Stomach (tissue), 9 donors: ENCODE data around the gene C11orf65. TPM values are rescaled to one million over a fixed set of nuclear protein-coding genes. Genes with fewer than 3 reads are reported as not detected.
"Not testable (repeated sequence)": the region's sequence is repeated elsewhere in the genome, so short reads cannot be mapped to it uniquely, and the experiment has no call there.

Experiments
- DNase-seq, 2 donors: peaks; one replicate each; pipeline versions ENCODE4 v3.0.0 to v3.0.0-alpha.2; 2013 to 2019
- H3K27ac ChIP-seq, 5 donors: fragments of 200-600 bp in 4 of 5; sonication (generic) in 4 of 5; one replicate each; pipeline ENCODE4 v1.5.1; 2013 to 2019; ENCODE audit warnings: mild to moderate bottlenecking in 1 of 5, moderate library complexity in 1 of 5
- H3K27me3 ChIP-seq, 3 donors: fragments of 200-600 bp; sonication (generic); one replicate each; pipeline ENCODE4 v1.5.1; 2017 to 2019; ENCODE audit warnings: mixed run types in 1 of 3
- H3K36me3 ChIP-seq, 4 donors: fragments of 200-600 bp; sonication (generic); 1 replicate in 3 of 4; 2 replicates in 1 of 4; pipeline ENCODE4 v1.5.1; 2016 to 2019
- H3K4me1 ChIP-seq, 4 donors: fragments of 200-600 bp; sonication (generic); one replicate each; pipeline ENCODE4 v1.5.1; 2016 to 2019
- H3K4me3 ChIP-seq, 4 donors: fragments of 200-600 bp; sonication (generic) in 3 of 4; one replicate each; pipeline ENCODE4 v1.5.1; 2016 to 2019; ENCODE audit warnings: mild to moderate bottlenecking in 1 of 4
- H3K9me3 ChIP-seq, 4 donors: fragments of 200-600 bp; sonication (generic); one replicate each; pipeline ENCODE4 v1.5.1; 2016 to 2019
- EP300 ChIP-seq: sonication (generic); formaldehyde crosslinking; IDR thresholded peaks from one replicate; pipeline ENCODE4 v1.6.1; 2017; ENCODE audit warnings: antibody characterized with exemption
- POLR2A ChIP-seq, 4 donors: fragments of 450-650 bp; IDR thresholded peaks; one replicate each; pipeline ENCODE4 v1.6.1; 2016; ENCODE audit warnings: antibody characterized with exemption in 4 of 4, control low read depth in 2 of 4, mild to moderate bottlenecking in 1 of 4, moderate library complexity in 1 of 4
- POLR2AphosphoS5 ChIP-seq, 3 donors: sonication (generic); formaldehyde crosslinking; IDR thresholded peaks; one replicate each; pipeline ENCODE4 v1.6.1; 2016; ENCODE audit warnings: antibody characterized with exemption in 3 of 3
- WGBS, 5 donors: extraction: QIAGEN DNeasy Blood & Tissue Kit in 3 of 5; methylation state at CpG; one replicate each; pipeline versions ENCODE4 v1.1.5 to v1.1.7; 2013 to 2018; 5-methylcytosine and 5-hydroxymethylcytosine counted together
- intact Hi-C: fragments of 100-400 bp; cut with DNase I; formaldehyde crosslinking; loops from one replicate; pipeline ENCODE4 v1.15.1; 2023; ENCODE audit warnings: low total_unique reads
- polyA plus RNA-seq, 3 donors: library from polyadenylated mRNA; stranded (reverse); fragments of 200-250 nt; gene quantifications; one replicate each; pipeline ENCODE4 v1.2.3, GENCODE V29; 2013
- total RNA-seq, 5 donors: library from RNA; depleted of rRNA; stranded (reverse); fragments of >200 nt; gene quantifications; one replicate each; pipeline versions ENCODE4 v1.1.0 to v1.2.3, GENCODE V29; 2014 to 2016
- TF ChIP-seq, protein P1 (sequence below), 7 experiments: fragments of 450-650 bp in 4 of 7; fragments of 200-600 bp in 3 of 7; sonication (generic) in 3 of 7; IDR thresholded peaks; one replicate each; pipeline ENCODE4 v1.5.1; 2016 to 2019; ENCODE audit warnings: antibody characterized with exemption in 7 of 7, control low read depth in 2 of 7, mild to moderate bottlenecking in 1 of 7
- donor health status: healthy with polysubstance abuse.
- donor health status: Bipolar disorder and iron deficiency.
- donor health status: healthy.

C11orf65 gene
- total and polyA plus RNA-seq, 8 donors, result 0.33 to 5.0 (median 1.1) TPM; not detected in 5

DNA sequence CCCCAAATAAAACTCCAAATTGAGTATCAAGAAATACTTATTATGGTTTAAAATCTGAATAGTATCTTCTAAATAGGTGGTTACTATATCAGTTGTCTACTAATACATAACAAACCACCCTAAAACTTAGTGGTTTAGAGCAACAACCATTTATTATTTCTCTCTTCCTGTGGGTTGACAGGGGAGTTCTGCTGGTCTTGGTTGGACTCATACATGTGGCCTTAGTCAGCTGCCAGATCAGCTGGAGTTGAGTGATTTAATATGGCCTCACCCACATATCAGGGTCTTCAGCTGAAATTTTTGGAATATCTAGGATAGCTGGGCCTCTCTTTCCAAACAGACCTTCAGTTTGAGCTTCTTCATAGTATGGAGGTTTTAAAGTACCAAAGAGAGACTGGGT lies 34.5 kb downstream of the C11orf65 start:
- H3K4me3 ChIP-seq, result no peak overlapping the region
- H3K9me3 ChIP-seq, result peaks cover 0 to 8% (median 3%) of the 10 kb centered on the region in 4 donors
- H3K27me3 ChIP-seq, result no peaks in the 10 kb centered on the region
- intact Hi-C loops, result no loop called here
- no peak for TF ChIP-seq EP300
- TF ChIP-seq, protein P1, sequence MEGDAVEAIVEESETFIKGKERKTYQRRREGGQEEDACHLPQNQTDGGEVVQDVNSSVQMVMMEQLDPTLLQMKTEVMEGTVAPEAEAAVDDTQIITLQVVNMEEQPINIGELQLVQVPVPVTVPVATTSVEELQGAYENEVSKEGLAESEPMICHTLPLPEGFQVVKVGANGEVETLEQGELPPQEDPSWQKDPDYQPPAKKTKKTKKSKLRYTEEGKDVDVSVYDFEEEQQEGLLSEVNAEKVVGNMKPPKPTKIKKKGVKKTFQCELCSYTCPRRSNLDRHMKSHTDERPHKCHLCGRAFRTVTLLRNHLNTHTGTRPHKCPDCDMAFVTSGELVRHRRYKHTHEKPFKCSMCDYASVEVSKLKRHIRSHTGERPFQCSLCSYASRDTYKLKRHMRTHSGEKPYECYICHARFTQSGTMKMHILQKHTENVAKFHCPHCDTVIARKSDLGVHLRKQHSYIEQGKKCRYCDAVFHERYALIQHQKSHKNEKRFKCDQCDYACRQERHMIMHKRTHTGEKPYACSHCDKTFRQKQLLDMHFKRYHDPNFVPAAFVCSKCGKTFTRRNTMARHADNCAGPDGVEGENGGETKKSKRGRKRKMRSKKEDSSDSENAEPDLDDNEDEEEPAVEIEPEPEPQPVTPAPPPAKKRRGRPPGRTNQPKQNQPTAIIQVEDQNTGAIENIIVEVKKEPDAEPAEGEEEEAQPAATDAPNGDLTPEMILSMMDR (IDR thresholded peaks at IDR 0.05), result no peak
- TF ChIP-seq POLR2A (IDR thresholded peaks at IDR 0.05), result no peak
- no peak for TF ChIP-seq POLR2AphosphoS5 (IDR thresholded peaks at IDR 0.05)
- no peaks in the 10 kb centered on the region for H3K4me1 ChIP-seq
- H3K27ac ChIP-seq, result no peak overlapping the region
- no peak for DNase-seq
- H3K36me3 ChIP-seq, result no peaks in the 10 kb centered on the region

DNA sequence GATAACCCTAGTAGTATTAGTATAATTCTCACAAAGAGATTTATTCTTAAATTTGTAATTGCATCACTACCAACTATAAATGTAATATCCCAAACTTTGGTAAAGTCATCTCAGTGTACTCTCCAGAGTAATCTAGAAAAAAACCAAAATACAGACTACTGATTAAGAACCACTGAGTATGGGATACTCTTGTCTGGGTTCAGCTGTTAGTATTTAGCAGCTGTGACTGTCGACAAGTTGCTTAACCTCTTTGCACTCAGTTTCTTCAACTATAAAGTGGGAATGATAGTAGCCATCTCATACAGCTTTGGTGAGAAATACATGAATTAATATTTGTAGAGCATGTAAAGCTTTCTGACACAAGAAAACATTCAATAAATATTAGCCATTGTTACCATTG lies 35.3 kb downstream of the C11orf65 start:
- TF ChIP-seq EP300 (no peak), POLR2A (IDR thresholded peaks at IDR 0.05) (no peak), POLR2AphosphoS5 (IDR thresholded peaks at IDR 0.05) (no peak)
- TF ChIP-seq, protein P1 (IDR thresholded peaks at IDR 0.05), result no peak

DNA sequence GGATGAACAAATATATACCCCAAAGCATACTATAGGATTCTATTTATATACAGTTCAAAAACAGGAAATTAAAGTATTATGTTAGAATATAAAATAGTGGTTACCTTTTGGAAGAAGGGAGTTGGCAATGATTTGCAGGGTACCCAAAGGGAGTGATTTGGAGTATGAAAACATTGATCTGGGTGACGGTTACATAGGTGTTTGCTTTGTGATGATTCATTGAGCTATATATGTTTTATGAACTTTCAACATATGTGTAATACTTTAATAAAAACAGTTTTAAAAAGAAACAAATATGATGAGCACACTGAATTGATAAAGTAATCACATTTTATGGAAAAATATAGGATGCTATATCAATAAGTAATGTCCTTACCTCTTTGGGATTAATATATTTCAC lies 36.0 kb downstream of the C11orf65 start:
- WGBS, 5 donors, result 43 to 65% (median 62%) methylated on average over 1 of the region's 1 CpG
- no peaks in the 10 kb centered on the region for H3K27me3 ChIP-seq
- no peaks in the 10 kb centered on the region for H3K4me1 ChIP-seq
- no peak overlapping the region for H3K27ac ChIP-seq
- no peak overlapping the region for H3K4me3 ChIP-seq
- H3K36me3 ChIP-seq, result no peaks in the 10 kb centered on the region
- no peak for DNase-seq
- intact Hi-C loops, result no loop called here
- peaks cover 0 to 6% (median 2%) of the 10 kb centered on the region in 4 donors for H3K9me3 ChIP-seq
- TF ChIP-seq, protein P1 (IDR thresholded peaks at IDR 0.05), result no peak
- no peak for TF ChIP-seq POLR2AphosphoS5 (IDR thresholded peaks at IDR 0.05)
- TF ChIP-seq EP300, result no peak
- no peak for TF ChIP-seq POLR2A (IDR thresholded peaks at IDR 0.05)

More for the DNA sequence above, 35.3 kb downstream of the C11orf65 start:
- H3K27ac ChIP-seq, result no peak overlapping the region
- WGBS, 5 donors, result 81 to 88% (median 82%) methylated on average over 1 of the region's 1 CpG
- intact Hi-C loops, result no loop called here
- no peaks in the 10 kb centered on the region for H3K4me1 ChIP-seq
- no peaks in the 10 kb centered on the region for H3K36me3 ChIP-seq
- no peak for DNase-seq
- peaks cover 0 to 8% (median 3%) of the 10 kb centered on the region in 4 donors for H3K9me3 ChIP-seq
- no peaks in the 10 kb centered on the region for H3K27me3 ChIP-seq
- no peak overlapping the region for H3K4me3 ChIP-seq

DNA sequence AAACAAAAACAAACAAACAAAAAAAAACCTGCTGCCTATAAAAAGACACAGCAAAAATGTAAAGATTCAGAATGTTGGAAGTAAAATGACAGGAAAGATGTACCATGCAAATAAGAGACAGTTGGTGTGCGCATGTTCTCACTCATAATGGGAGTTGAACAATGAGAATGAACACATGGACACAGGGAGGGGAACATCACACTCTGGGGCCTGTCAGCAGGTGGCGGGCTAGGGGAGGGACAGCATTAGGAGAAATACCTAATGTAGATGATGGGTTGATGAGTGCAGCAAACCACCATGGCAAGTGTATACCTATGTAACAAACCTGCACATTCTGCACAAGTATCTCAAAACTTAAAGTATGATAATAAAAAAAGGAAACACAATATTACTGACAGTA lies 49.8 kb downstream of the C11orf65 start:
- not testable (repeated sequence) for H3K4me1 ChIP-seq, H3K27me3 ChIP-seq, H3K36me3 ChIP-seq, H3K27ac ChIP-seq, H3K4me3 ChIP-seq
- intact Hi-C loops, result loop anchor here (10.0 kb wide), 1 partner anchor 227 kb away; no protein-coding TSS in a partner anchor
- TF ChIP-seq, protein P1 (IDR thresholded peaks at IDR 0.05), result peak in 4 of 7 experiments; percentile 7 to 48 (median 37)
- DNase-seq, result peak; percentile 20 to 60
- whole genome bisulfite sequencing, 5 donors, result 56 to 71% (median 65%) methylated on average over 2 of the region's 2 CpGs
- H3K9me3 ChIP-seq, result peaks cover 0 to 13% (median 0%) of the 10 kb centered on the region in 4 donors
